IMR-90 (cell line): ENCODE results near the gene EEF1AKMT1. TPM values are rescaled to one million over a fixed set of nuclear protein-coding genes. Genes with fewer than 3 reads are reported as not detected.

Experiments
- ATAC-seq: fragments of 200-7000 bp; cut with Tn5 transposase; 2 replicates; pipeline ENCODE4 v1.9.1; 2020; ENCODE audit warnings: low read depth, mild to moderate bottlenecking, moderate library complexity
- BruUV-seq: library from RNA; stranded (reverse); fragments of 400-500 nt; replicated peaks from 2 replicates; lab custom pipeline; 2021; lab: Mats Ljungman, UMichigan
- CTCF ChIA-PET: fragments of 300-600 bp; formaldehyde crosslinking; extraction: SDS; loops from one replicate; lab custom pipeline; 2021; ENCODE audit warnings: antibody characterized with exemption; lab: Yijun Ruan, JAX
- POLR2A ChIA-PET: fragments of 300-600 bp; sonication (Branson Sonifier 250); formaldehyde crosslinking; loops from one replicate; lab custom pipeline; 2022; ENCODE audit warnings: antibody characterized with exemption; ENCODE audit not compliant: unreplicated experiment; lab: Charles Lee
- DNase-seq: peaks from one replicate; pipeline ENCODE4 v3.0.0; 2013
- H2AFZ ChIP-seq: replicated peaks from 2 replicates; pipeline ENCODE3; 2013; ENCODE audit warnings: low read length, mild to moderate bottlenecking; ENCODE audit not compliant: poor library complexity
- H2AK5ac ChIP-seq: 2 replicates; pipeline ENCODE4 v1.6.1; 2013; ENCODE audit warnings: low read depth, low read length, inconsistent platforms
- H2AK9ac ChIP-seq: replicated peaks from 2 replicates; pipeline ENCODE3; 2013; ENCODE audit warnings: mild to moderate bottlenecking, low read depth, low read length, moderate library complexity; ENCODE audit not compliant: poor library complexity
- H2BK120ac ChIP-seq: 2 replicates; pipeline ENCODE4 v1.6.1; 2013; ENCODE audit warnings: low read depth, low read length, inconsistent platforms
- H2BK15ac ChIP-seq: 3 replicates; pipeline ENCODE4 v1.6.1; 2013; ENCODE audit warnings: low read depth, low read length, inconsistent platforms
- H2BK20ac ChIP-seq: 2 replicates; pipeline ENCODE4 v1.6.1; 2013; ENCODE audit warnings: low read depth, mild to moderate bottlenecking, inconsistent platforms, low read length, moderate library complexity
- H2BK5ac ChIP-seq: 2 replicates; pipeline ENCODE4 v1.6.1; 2013; ENCODE audit warnings: mild to moderate bottlenecking, low read depth, low read length, inconsistent platforms; ENCODE audit not compliant: poor library complexity, severe bottlenecking
- H3K14ac ChIP-seq: replicated peaks from 2 replicates; pipeline ENCODE4 v1.6.1; 2013; ENCODE audit warnings: low read depth, low read length, inconsistent platforms
- H3K18ac ChIP-seq: 2 replicates; pipeline ENCODE4 v1.6.1; 2013; ENCODE audit warnings: low read depth, low read length, control low read depth
- H3K23ac ChIP-seq: 2 replicates; pipeline ENCODE4 v1.6.1; 2013; ENCODE audit warnings: low read depth, low read length, inconsistent platforms
- H3K27ac ChIP-seq: 2 replicates; pipeline ENCODE4 v1.5.1; 2013; ENCODE audit warnings: mild to moderate bottlenecking, control low read depth, low read length; ENCODE audit not compliant: insufficient read depth
- H3K27me3 ChIP-seq: 2 replicates; pipeline ENCODE4 v1.6.1; 2013; ENCODE audit warnings: low read length; ENCODE audit not compliant: control insufficient read depth, insufficient read depth
- H3K36me3 ChIP-seq: 2 replicates; pipeline ENCODE4 v1.6.1; 2013; ENCODE audit warnings: low read length, mixed read lengths; ENCODE audit not compliant: control insufficient read depth, insufficient read depth
- H3K4ac ChIP-seq: 2 replicates; pipeline ENCODE4 v1.6.1; 2013; ENCODE audit warnings: low read depth, low read length, inconsistent platforms
- H3K4me1 ChIP-seq: 2 replicates; pipeline ENCODE4 v1.6.1; 2013; ENCODE audit warnings: low read length, mixed read lengths; ENCODE audit not compliant: control insufficient read depth, insufficient read depth
- H3K4me2 ChIP-seq: 2 replicates; pipeline ENCODE4 v1.6.1; 2013; ENCODE audit warnings: low read depth, mild to moderate bottlenecking, control low read depth, low read length, moderate library complexity
- H3K4me3 ChIP-seq: 2 replicates; pipeline ENCODE4 v1.5.1; 2013; ENCODE audit warnings: low read depth, mild to moderate bottlenecking, control low read depth, low read length, moderate library complexity; ENCODE audit not compliant: insufficient read depth
- H3K56ac ChIP-seq: 2 replicates; pipeline ENCODE4 v1.6.1; 2013; ENCODE audit warnings: low read length, inconsistent platforms; ENCODE audit not compliant: insufficient read depth; ENCODE audit errors: extremely low read depth
- H3K79me1 ChIP-seq, 2 experiments: 2 replicates each; pipeline ENCODE4 v1.6.1; 2013; ENCODE audit warnings: low read length in 2 of 2, inconsistent platforms in 1 of 2, low read depth in 1 of 2
- H3K9ac ChIP-seq: 2 replicates; pipeline ENCODE4 v1.6.1; 2013; ENCODE audit warnings: low read depth, low read length, control low read depth
- H3K9me1 ChIP-seq: 2 replicates; pipeline ENCODE4 v1.6.1; 2013; ENCODE audit warnings: low read length, inconsistent platforms; ENCODE audit not compliant: insufficient read depth
- H3K9me3 ChIP-seq: 2 replicates; pipeline ENCODE4 v1.6.1; 2013; ENCODE audit warnings: low read length; ENCODE audit not compliant: control insufficient read depth, insufficient read depth
- H4K20me1 ChIP-seq: 2 replicates; pipeline ENCODE4 v1.6.1; 2013; ENCODE audit warnings: low read length, inconsistent platforms; ENCODE audit not compliant: insufficient read depth
- H4K5ac ChIP-seq: 2 replicates; pipeline ENCODE4 v1.6.1; 2013; ENCODE audit warnings: mild to moderate bottlenecking, low read depth, low read length, control low read depth
- H4K8ac ChIP-seq, 2 experiments: 2 replicates each; pipeline ENCODE4 v1.6.1; 2013; ENCODE audit warnings: low read depth in 2 of 2, low read length in 2 of 2, control low read depth in 1 of 2, inconsistent platforms in 1 of 2
- H4K91ac ChIP-seq: 2 replicates; pipeline ENCODE4 v1.6.1; 2013; ENCODE audit warnings: low read depth, low read length, inconsistent platforms; ENCODE audit not compliant: insufficient read depth
- CEBPB ChIP-seq: IDR thresholded peaks from 2 replicates; pipeline ENCODE4 v1.6.1; 2012; ENCODE audit warnings: low read depth, low read length, improper control_type of control experiment
- FOS ChIP-seq: fragments of 150-350 bp; IDR thresholded peaks from 2 replicates; pipeline ENCODE4 v1.6.1; 2016; ENCODE audit warnings: low read depth, low read length
- MAZ ChIP-seq: IDR thresholded peaks from 2 replicates; pipeline ENCODE4 v1.6.1; 2012; ENCODE audit warnings: low read depth, mild to moderate bottlenecking, low read length, improper control_type of control experiment, moderate library complexity, borderline replicate concordance
- NFE2L2 ChIP-seq: fragments of 150-350 bp; IDR thresholded peaks from 2 replicates; pipeline ENCODE4 v1.6.1; 2016; ENCODE audit warnings: low read depth, mild to moderate bottlenecking, low read length
- RAD21 ChIP-seq: IDR thresholded peaks from 2 replicates; pipeline ENCODE4 v1.6.1; 2012; ENCODE audit warnings: low read length, improper control_type of control experiment
- WGBS, 2 experiments: methylation state at CpG; one replicate each; pipeline versions ENCODE4 v1.1.5 to v1.1.7; 2013; ENCODE audit warnings: missing lambda C conversion rate in 2 of 2; ENCODE audit not compliant: insufficient read length in 1 of 2; ENCODE audit errors: extremely low coverage in 2 of 2; 5-methylcytosine and 5-hydroxymethylcytosine counted together
- dilution Hi-C: fragments of 300-500 bp; cut with HindIII; formaldehyde crosslinking; loops from one replicate; pipeline ENCODE4 v1.14.3; 2018; ENCODE audit warnings: low sequenced_read_pairs; ENCODE audit not compliant: unreplicated experiment
- in situ Hi-C: fragments of 300-500 bp; cut with MboI; formaldehyde crosslinking; loops from 3 replicates; pipeline ENCODE4 v1.14.3; 2019; ENCODE audit warnings: low sequenced_read_pairs, inconsistent platforms, mixed read lengths
- intact Hi-C: fragments of 100-400 bp; cut with micrococcal nuclease; formaldehyde crosslinking; loops from 2 replicates; pipeline ENCODE4 v1.10.0; 2022
- polyA plus RNA-seq, 3 experiments: library from polyadenylated mRNA; depleted of rRNA; stranded (reverse); fragments of >200 nt; gene quantifications; 2 replicates each; pipeline ENCODE4 v1.2.3, GENCODE V29; 2012; ENCODE audit warnings: low replicate concordance in 1 of 3
- total RNA-seq: library from RNA; depleted of rRNA; stranded (reverse); fragments of >200 nt; gene quantifications from 2 replicates; pipeline ENCODE4 v1.2.3, GENCODE V29; 2012

The EEF1AKMT1 gene
- total and polyA plus RNA-seq, 2 of the 4 experiments (the other 2 are of a cell fraction): 10.0 to 10.6 TPM

GRCh38 chr13:20782116-20782708 is 8.5 kb upstream of the EEF1AKMT1 start:
- Histone ChIP-seq H3K4me3 (no peak overlapping the region), H3K4me1 (no peaks in the 10 kb centered on the region), H4K8ac (no peak overlapping the region), H3K79me1 (no peaks in the 10 kb centered on the region; a peak in 1 of 4 replicates), H2AK5ac (no peak overlapping the region), H3K56ac (no peak overlapping the region), H3K4ac (no peak overlapping the region), H2BK15ac (no peak overlapping the region), H3K27ac (no peak overlapping the region), H2BK5ac (no peak overlapping the region), H2BK20ac (no peak overlapping the region), H3K14ac (no peak overlapping the region), H3K23ac (no peak overlapping the region), H3K9me1 (no peaks in the 10 kb centered on the region; the same call in 1 of the 2 replicates), H2BK120ac (no peak overlapping the region), H3K27me3 (no peaks in the 10 kb centered on the region), H4K91ac (no peak overlapping the region), H3K18ac (no peak overlapping the region), H4K20me1 (no peaks in the 10 kb centered on the region), H3K9me3 (no peaks in the 10 kb centered on the region), H3K9ac (no peak overlapping the region), H2AK9ac (no peak overlapping the region), H4K5ac (no peak overlapping the region), H3K4me2 (no peak overlapping the region), H3K36me3 (peaks cover 14% of the 10 kb centered on the region), H2AFZ (no peak overlapping the region)
- in situ Hi-C loops (no loop called here), intact Hi-C loops (no loop called here), dilution Hi-C loops (no loop called here)
- TSS peak; percentile 43 for BruUV-seq
- no CpG with 5 or more reads among the region's 3 CpGs for WGBS, 2 experiments
- ATAC-seq (no peak), DNase-seq (no peak)
- ChIA-PET POLR2A (no interaction called here), CTCF (interaction anchor here (0.6 kb wide), 1 partner anchor 32 kb away, joined by 3 read pairs; no protein-coding TSS in a partner anchor)
- TF ChIP-seq MAZ: no peak
- no peak for TF ChIP-seq CEBPB
- TF ChIP-seq FOS: no peak
- no peak for TF ChIP-seq NFE2L2
- no peak for TF ChIP-seq RAD21
